NT2/D1 (cell line): ENCODE measurements around the gene C1orf116.

Source experiments
- YY1 ChIP-seq: IDR thresholded peaks from 2 replicates; pipeline ENCODE4 v1.6.1; 2011; ENCODE audit not compliant: insufficient read length, insufficient read depth
- ZNF274 ChIP-seq: IDR thresholded peaks from 2 replicates; pipeline ENCODE4 v1.6.1; 2011; ENCODE audit warnings: mild to moderate bottlenecking, low read depth, low read length

- TF ChIP-seq ZNF274 (no peak), YY1 (no peak)
Measured at GRCh38 chr1:207021876-207022596, 10.5 kb downstream of the C1orf116 start.
